NOMO-1 treated with dmso at 0.1 percent for 144 hours (cell line): Measurements from ENCODE around the gene BIK.
"Not testable (repeated sequence)": the region's sequence is repeated elsewhere in the genome, so short reads cannot be mapped to it uniquely, and the experiment has no call there.

ENCODE experiments used
- DNase-seq: peaks from one replicate; lab custom pipeline; 2025; ENCODE audit not compliant: unreplicated experiment; lab: John Stamatoyannopoulos, UW

BIK gene

DNA sequence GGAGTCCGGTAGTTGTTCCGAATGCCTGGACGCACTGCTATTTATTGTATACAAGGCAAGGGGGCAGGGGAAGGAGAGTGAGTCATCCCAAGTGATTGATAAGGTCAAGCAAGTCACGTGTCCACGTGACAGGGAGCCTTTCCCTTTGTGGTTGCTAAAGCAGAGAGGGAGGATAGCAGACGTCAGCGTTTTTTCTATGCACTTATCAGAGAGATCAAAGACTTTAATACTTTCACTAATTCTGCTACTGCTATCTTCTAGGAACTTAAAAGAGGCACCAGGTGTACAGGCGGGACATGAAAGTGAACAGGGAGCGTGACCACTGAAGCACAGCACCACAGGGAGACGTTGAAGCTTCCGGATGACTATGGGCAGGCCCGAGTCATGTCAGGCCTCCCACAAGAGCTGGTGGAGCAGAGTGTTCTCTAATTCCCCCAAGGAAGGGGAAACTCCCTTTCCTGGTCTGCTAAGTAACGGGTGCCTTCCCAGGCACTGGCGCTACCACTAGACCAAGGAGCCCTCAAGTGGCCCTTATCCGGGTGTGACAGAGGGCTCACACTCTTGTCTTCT lies 6.4 kb upstream of the BIK start:
- DNase-seq = not testable (repeated sequence)

DNA sequence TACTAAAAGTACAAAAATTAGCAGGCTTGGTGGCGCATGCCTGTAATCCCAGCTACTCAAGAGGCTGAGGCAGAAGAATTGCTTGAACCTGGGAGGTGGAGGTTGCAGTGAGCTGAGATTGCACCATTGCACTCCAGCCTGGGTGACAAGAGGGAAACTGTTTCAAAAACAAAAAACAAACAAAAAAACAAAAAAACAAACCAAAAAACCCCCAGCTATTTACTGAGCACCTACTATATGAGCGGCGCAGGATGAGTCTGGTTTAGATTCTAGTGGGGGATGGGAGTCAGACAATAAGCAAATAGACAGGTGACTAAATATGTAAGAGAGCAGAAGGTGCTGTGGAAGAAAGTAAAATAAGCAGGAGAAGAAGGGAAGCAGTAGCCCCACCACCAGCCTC lies 5.6 kb upstream of the BIK start:
- DNase-seq = not testable (repeated sequence)

DNA sequence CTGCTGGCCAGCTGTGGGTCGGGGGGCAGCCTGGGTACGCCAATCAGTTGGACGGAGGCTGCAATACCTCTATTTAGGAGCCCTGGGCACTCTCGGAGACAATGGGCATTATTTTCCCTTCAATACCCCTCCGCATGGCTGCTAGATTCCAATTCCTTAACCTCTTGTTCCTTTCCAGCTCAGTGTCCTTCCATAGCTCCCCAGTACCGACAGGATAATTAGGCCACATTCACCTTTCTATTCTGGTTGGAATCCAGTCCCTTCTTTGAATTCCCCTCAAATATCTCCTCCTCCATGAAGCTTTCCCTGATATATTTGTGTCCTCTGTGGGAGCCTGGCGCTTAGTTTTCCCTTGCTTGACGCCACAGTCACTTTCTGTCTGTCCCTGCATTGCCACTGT lies 4.2 kb upstream of the BIK start:
- no peak for DNase-seq

DNA sequence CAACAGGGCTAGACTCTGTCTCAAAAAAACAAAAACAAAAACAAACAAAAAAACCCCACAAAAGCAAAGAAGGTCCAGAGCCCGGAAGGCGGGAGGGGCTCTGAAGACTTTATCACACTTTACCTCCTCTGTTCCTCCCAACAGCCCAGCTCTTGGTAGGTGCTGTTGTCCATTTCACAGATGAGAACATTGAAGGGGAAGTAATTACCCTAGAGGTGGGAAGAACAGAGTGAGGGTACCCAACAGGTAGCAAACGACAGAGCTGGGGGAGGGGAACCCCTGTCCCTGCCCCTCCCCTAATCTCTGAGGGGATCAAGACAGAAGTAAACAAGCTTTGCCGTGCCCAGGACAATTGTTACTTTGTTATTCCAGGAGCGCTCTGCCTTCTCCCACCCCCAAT lies 1.0 kb upstream of the BIK start:
- no peak for DNase-seq

DNA sequence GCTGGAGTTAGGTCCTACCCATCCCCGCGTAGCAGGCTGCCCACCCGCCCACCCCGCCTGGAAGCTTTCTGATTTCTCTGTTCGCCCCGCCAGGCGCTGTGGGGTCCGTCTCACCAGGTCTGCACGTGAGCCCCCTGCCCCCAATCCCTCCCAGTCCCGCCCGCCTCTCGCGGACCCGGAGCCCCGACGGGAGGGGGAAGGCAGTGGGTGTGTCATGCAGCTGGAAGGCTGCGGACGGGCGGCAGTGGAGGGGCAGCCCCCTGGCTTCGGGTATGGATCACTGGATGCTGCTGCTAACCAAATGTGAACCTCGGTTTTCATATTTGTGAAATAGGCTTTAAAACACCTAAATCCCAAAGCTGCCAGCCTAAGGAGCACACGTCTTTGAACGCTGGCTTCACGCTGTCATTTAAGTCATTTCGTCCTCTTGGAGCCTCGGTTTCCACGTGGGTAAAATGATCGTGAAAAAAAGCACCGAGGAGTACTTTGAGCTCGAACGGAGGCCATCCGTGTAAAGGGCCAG lies 568 bp upstream of the BIK start:
- DNase-seq = peak; percentile 59

DNA sequence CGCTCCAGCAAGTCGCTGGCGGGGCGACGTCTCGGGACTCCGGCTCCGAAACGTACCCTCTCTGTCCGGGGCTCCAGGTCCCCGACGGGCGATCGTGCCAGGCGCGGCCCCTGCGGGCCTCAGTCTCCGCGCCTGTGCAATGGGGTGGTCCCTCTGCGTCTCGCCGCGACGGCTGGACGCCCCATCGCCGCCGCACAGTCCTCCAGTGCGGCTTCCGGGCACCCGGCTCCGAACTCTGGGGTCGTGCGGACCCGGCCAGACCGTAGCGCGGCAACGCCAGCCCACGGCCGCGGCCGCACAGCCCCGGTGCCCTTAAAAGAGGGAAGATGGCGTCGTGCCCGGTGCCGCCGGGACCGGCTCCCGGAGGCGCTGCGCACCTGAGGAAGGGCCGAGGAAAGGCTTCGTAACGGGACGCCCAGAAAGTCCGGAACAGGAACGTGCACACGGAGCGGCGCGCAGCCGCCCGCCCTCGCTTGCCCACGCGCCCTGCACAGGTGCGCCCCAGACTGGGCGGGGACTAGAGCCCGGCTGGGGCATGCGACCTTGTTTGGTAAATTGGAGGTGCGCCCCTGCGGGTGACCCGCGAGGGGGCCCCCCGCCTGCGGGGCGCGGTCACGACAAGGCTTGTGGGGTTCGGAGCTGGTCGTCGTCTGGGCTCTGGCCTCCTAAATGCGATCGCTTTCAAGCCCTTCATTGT lies 525 bp downstream of the BIK start:
- no peak for DNase-seq

DNA sequence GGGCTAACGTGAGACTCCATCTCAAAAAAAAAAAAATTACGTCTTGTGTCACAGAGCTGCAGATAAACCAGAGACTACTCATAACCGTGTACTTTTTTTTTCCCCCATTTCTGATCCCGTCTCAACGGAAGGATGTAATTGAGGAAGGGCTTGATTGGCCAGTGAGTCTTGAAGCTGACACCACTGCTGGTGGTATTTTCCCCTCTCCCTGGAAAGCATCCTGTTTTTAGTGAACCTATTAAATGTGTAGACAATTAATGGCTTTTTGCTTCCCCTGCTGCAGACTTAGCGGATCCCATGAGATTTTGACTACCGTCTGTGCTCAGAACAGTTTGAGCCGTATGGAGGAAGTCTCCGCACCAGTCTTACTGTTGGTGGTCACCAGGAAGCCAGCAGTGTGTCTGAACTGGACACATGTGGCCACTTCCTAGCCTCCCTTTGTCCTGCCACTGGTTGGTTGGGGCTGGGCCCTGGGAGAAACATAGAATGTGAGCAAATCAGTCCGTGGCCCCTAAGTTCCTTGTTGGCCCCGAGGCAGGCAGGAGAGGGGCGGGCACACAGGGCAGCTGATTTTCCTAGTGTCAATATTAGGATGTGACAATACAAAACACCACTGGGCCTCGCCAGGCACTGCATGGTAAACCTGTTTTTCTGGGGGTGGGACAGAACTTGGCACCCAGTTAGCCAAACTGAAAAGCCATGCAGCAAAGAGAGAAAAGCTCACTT lies 3.1 kb downstream of the BIK start:
- DNase-seq = no peak

DNA sequence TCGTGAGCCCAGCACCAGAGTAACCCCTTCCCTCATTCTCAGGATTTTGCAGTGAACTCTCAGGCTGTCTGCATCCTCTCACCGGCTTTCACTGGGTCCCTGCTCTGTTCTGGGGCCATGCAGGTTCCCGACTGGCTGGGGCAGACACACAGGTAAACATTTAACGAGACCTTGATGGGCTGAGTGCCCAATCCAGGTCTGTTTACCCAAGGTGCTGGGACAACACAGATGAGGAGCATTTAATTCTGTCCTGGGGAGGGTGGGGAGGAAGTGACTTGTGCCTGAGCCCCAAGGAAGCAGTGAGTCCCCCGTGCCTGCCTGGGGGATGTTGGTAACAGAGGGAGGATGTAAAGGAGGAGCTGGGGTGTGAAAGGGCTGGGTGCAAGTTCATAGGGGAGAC lies 4.4 kb downstream of the BIK start:
- DNase-seq = no peak

DNA sequence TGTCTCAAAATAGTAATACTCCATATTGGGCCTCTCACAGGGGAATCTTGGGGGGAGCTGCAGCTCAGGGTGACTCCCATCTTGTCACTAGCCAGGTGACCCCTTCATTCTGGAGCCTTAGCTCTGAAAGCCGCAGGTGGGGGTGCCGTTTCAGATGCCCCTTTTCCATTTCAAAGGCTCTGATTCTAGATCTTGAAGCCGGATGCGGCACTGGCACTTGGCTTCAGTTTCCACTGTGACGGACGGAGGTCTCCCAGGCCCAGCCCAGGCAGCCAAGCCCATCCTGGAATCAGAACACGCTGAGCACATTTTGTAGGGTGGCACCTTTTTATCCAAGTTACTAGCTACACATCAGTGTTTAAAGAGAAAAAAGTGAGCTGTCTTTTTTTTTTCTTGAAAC lies 6.4 kb downstream of the BIK start:
- no peak for DNase-seq

DNA sequence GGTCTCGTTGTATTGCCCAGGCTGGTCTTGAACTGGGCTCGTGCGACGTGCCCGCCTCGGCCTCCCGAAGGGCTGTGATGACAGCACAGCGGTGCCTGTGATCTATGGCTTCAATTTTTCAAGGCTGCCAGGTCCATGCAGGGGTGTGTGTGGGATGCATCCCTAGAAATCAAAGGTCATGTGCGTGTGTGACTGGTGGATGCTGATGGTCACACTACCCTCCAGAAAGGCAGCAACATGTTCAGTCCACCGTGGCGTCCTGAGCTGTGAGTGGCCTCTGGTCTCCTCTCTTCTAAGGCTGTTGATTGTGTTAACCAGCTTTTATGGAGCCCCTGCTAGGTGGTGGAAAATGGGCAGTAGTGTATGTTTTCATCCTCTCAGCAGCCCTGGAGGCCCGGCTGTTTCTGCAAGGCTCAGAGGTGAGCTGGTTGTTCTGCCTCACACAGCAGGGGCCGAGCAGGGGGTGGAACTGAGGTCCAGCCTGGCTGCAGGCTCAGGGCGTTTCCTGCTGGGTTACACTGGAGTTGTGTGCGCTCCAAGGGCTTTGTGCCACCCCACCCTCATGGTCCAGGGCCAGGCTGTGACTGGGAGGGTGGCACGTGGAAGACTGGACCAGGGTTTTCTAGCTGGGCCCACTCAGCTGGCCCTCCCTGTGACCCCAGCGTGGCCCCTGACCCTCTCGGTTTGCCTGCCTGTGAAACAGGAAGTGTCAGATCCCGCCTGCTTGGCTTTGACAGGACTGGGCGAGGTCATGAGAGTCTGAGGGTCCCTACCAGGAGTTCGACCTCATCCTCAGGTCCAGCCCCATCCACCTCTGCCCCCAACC lies 7.7 kb downstream of the BIK start:
- no peak for DNase-seq

DNA sequence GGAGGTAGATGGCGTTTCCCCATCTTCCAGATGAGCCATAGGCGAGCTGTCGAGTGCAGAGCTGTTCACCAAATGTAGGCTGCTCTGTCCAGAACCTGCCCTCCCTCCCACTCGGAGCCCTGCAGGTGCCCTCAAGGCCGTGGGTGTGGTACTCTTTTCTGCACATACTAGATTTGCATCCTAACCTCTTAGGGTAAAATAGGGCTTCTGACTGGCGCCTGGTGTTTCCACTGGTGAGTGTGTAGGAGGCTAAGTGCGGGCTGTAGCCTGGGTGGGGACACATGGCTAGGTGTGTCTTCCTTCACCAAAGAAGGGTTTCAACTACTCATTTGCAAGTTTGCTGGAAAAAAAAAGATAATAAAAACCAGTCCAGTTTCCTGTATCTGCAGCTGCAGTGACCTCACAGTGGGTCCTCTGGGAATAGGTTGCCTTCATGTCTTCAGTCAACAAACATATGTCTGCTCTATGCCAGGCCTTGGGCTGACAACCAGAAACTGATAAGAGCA lies 8.5 kb downstream of the BIK start:
- no peak for DNase-seq

DNA sequence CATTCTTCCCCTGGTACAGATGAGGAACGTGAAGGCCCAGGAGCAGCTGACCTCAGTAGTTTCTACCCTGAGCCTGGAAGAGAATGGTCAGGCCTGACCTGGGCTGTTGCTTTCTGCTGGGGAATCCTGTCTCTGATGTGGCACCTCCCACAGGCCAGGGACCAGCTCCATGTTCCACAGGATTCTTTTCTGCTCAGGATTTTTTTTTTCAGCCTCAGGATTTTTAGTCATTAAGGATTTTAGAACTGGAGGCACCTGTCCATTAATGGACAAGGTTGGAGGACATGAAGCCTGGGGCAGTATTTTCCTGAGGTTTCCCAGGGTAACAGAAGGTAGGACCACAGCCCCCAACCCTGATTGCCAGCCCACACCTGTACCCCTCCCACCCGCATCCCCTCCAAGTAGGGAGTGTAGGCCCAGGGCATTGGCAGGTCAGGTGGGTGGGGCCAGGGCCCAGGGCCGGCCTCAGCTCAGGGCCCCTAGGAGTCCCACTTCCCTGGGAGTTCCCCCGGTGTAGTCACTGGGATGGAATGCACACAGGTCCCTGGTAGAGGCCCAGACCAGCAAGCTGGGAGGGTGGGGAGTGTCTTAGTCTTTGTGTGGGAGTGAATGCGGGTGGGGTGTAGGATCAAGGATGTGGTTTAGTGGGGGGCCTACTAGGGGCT lies 16.1 kb downstream of the BIK start:
- DNase-seq = no peak

DNA sequence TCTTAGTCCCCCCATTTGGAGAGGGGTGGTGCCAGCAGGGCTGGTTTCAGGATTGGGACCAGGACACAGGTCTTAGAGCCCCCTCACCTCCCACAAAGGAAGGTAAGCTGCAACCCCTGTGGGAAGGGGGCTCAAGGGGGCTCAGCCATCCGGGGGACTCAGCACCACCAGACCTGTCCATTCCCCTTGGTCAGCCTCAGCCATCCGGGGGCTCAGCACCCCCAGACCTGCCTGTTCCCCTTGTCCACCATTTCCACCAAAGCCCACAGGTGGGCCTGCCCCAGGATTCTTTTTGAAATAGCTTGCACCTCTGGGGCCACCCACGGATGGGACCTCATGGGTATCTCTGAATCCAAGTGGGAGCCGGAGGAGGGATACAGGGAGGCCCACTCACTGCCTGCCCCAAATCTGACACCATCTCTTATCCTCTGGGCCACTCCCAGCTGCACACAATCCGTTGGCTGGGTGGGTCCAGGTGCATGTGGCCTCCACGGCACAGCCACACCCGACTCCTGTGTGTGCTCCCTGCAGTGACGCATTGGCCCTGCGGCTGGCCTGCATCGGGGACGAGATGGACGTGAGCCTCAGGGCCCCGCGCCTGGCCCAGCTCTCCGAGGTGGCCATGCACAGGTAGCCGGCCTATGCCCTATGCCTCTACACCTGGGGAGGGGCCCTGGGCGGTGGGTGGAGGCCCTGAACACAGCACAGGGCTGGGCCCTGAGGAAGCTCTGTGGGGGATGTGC lies 16.8 kb downstream of the BIK start:
- DNase-seq = no peak

DNA sequence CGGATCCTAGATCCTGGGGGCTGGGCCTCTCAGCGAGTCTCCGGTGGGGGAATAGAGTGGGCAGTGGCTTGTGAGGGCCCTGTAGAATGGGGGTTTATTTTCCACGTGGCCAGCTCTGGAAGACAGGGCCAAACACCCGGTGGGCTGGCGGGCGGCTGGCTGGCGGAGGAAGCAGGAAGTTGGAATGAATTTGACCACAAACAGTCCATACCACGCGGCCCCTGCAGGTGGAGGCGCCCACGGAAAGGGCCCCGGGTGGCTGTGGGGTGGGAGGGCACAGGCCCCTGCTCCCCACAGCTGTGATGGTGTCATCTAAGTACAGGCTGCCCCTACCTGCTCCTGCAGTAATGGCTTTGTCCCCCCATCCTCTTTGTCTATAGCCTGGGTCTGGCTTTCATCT lies 17.6 kb downstream of the BIK start:
- no peak for DNase-seq

DNA sequence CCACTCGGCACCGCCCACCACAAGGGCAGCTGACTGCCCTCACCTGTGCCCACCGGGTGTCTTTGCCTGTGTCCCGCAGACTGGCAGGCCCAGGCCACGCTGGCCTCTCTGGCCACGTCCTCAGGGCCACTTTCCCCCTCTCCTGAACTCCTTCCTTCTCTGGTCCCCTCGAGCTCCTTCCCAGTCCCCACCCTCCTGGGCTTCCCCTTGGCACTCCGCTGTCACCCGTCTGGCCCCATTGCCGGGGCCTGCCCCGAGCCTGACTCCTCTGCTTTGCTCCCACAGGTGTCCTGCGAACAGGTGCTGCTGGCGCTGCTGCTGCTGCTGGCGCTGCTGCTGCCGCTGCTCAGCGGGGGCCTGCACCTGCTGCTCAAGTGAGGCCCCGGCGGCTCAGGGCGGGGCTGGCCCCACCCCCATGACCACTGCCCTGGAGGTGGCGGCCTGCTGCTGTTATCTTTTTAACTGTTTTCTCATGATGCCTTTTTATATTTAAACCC lies 18.4 kb downstream of the BIK start:
- no peak for DNase-seq

DNA sequence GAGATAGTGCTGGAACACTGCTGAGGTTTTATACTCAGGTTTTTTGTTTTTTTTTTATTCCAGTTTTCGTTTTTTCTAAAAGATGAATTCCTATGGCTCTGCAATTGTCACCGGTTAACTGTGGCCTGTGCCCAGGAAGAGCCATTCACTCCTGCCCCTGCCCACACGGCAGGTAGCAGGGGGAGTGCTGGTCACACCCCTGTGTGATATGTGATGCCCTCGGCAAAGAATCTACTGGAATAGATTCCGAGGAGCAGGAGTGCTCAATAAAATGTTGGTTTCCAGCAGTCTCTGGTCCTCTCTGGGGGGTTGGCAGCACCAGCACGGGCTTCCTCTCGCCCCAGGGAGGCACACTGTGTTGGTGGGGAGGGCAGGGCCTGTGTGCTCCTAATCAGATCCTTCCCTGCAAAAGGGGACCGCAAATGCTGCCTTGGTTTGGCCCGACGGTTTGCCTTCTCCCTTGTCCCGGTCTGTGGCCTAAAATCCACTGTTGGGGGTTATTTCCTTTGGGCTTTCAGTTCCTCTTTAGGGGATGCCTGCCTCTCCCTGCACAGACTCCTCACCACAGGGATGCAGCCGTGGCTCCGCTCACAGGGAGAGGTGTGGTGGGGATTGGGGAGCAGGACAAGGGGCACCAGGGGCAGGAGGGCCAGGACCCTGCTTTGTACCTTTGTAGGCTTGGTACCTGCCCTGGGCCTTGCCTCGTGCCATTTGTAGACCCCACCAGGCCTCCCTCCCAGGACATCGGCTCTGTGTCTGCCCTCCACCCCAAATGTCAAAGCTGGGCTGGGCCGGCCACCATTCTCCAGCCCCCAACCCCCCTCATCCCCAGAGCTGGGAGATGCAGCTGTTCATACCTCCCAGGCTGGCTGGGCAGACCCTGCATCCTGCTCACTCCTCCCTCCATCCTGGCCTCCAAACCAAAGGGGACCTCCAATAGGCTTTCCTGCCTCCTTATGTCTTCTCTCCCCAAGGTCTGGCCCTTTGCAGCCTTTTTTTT lies 19.2 kb downstream of the BIK start:
- peak; percentile 18 for DNase-seq

DNA sequence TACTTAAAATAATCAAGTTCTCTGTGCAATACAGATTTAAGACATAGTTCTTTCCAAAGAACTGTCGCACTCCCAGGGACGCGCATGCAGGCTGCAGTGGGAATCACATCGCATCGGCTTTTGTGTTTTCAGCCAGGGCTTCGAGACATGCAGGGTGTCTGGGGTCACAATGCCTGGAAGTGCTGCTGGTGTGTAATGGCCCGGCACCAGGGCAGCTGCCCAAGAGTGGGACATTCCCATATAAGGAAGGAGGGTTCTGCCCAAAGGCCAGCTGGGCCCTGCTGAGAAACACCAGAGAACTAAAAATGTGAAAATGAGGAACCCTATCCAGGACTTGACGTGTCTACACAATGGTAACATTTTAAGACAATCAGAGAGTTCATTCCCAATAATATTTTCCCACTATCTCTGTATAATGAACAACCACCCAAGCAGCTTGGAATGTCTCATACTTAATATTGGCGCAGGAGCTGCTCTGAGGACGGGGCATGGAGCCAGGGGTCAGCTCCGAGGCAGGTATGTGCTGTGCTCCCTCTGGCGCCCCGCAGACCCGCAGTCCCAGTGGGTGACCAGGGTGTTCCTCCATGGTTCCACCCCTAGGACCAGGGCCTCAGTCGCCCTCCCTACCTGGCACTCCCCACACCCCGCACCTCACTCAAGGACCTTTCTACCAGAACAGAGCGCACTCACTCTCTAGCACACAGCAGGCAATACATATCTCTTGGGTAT lies 21.4 kb downstream of the BIK start:
- DNase-seq = no peak

DNA sequence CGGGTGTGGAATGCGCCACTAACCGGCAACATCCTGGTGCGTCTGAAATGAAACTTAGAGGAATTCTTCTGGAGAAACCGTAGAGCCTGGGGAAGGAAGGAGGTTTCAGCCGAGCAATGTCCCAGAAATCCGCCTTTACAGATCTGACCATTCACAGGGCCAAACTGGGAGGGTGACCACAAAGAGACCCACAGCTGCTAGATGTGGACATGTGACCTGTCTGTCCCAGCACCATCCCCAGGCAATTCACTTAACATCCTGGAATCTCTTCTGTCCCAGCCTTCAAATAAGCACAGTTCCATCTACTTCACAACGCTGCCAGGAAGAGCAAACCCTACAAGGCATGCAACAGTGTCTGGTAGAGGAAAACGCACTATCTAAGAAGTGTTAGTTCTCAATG lies 22.9 kb downstream of the BIK start:
- no peak for DNase-seq
